ENCODE data around the gene VHLL. TPM values are rescaled to one million over a fixed set of nuclear protein-coding genes. Genes with fewer than 3 reads are reported as not detected.

VHLL gene
- total RNA-seq (2013), result 0.15 TPM
- polyA plus RNA-seq (not detected), polyA minus RNA-seq (not detected in 2 replicates), total RNA-seq (0 to 0.41 (median 0.04) reads per million in 11 experiments)

DNA sequence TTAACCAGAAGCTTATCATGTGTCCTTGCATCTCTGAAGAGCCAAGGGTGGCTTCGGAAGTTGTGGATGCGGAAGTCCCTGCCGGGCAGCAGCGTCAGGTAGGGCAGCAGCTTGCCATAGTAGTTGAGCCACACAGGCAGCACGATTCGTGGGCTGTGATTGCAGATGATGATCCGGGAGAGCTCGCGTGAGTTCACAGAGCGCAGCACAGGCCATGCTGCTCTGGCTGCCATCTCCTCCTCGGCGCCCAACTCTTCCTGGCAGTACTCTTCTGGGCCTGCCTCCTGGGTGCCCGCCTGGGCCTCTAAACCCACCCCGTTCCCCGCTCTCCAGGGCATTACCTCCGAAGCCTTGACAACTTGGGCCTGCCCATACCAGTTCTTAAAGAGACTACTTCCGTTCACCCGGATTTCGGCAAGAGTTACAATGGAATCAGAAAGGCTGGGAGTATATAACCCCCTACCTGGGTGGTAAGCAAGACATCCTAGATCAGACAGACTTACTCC lies at the start of gene VHLL:
TSS of gene VHLL (minus strand) at position 456 of the 506 bp plus-strand sequence. CDS start at position 338, 118 bp downstream.
- DNase-seq, result no peak
- H3K4me2 ChIP-seq (replicated peaks; ENCODE audit: extremely low read depth, low read length, poor library complexity, severe bottlenecking), result no peak within 1 kb of the TSS
- no peak within 1 kb of the TSS for H3K4me3 ChIP-seq (replicated peaks in 1 of 3; ENCODE audit: low read depth in 2 of 3, low read length in 3 of 3)
- peaks cover 19% of the 10 kb centered on the region for H3K4me1 Mint-ChIP-seq
- intact Hi-C loops (cut with micrococcal nuclease), result no loop called here
- peaks cover 6% of the 10 kb centered on the region for H4K20me1 ChIP-seq (ENCODE audit: insufficient read depth, low read length)
- H3K9ac ChIP-seq (ENCODE audit: insufficient read depth, low read length, poor library complexity, severe bottlenecking), result no peak within 1 kb of the TSS
- peaks cover 0 to 3% (median 2%) of the 10 kb centered on the region in 3 donors for H3K27me3 Mint-ChIP-seq (ENCODE audit: low read depth in 3 of 3)
- H3K9me3 Mint-ChIP-seq, result peaks cover 0 to 3% (median 0%) of the 10 kb centered on the region in 7 donors
- peaks cover 0 to 4% of the 10 kb centered on the region in 2 donors for H3K36me3 ChIP-seq (replicated peaks in 1 of 2; ENCODE audit: control insufficient read depth in 1 of 2, insufficient read depth in 2 of 2, low read length in 2 of 2)
- H3K4me3 Mint-ChIP-seq, result no peak within 1 kb of the TSS
- H2AFZ ChIP-seq (ENCODE audit: insufficient read depth, low read depth, low read length, poor library complexity, severe bottlenecking), result no peak within 1 kb of the TSS
- H3K27me3 ChIP-seq (ENCODE audit: control insufficient read depth in 2 of 2, insufficient read depth in 2 of 2, low read length in 2 of 2), result no peaks in the 10 kb centered on the region
- H3K27ac Mint-ChIP-seq, result no peak within 1 kb of the TSS
- H3K27ac ChIP-seq (ENCODE audit: low read depth in 1 of 2, low read length in 2 of 2), result no peak within 1 kb of the TSS
- peaks cover 6% of the 10 kb centered on the region for H3K79me2 ChIP-seq (ENCODE audit: insufficient read depth, low read length)
- peaks cover 16 to 19% of the 10 kb centered on the region in 2 donors for H3K4me1 ChIP-seq (ENCODE audit: control insufficient read depth in 1 of 2, insufficient read depth in 2 of 2, low read length in 2 of 2)
- 95% methylated on average over 17 of the region's 19 CpGs for WGBS (ENCODE audit: insufficient coverage)
- TF ChIP-seq, protein P1, sequence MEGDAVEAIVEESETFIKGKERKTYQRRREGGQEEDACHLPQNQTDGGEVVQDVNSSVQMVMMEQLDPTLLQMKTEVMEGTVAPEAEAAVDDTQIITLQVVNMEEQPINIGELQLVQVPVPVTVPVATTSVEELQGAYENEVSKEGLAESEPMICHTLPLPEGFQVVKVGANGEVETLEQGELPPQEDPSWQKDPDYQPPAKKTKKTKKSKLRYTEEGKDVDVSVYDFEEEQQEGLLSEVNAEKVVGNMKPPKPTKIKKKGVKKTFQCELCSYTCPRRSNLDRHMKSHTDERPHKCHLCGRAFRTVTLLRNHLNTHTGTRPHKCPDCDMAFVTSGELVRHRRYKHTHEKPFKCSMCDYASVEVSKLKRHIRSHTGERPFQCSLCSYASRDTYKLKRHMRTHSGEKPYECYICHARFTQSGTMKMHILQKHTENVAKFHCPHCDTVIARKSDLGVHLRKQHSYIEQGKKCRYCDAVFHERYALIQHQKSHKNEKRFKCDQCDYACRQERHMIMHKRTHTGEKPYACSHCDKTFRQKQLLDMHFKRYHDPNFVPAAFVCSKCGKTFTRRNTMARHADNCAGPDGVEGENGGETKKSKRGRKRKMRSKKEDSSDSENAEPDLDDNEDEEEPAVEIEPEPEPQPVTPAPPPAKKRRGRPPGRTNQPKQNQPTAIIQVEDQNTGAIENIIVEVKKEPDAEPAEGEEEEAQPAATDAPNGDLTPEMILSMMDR (IDR thresholded peaks at IDR 0.05), result no peak
- H3K36me3 Mint-ChIP-seq, result peaks cover 4 to 13% of the 10 kb centered on the region in 2 donors
- H3K9me3 ChIP-seq (replicated peaks in 1 of 2; ENCODE audit: control insufficient read depth in 1 of 2, insufficient read depth in 1 of 2, low read length in 2 of 2), result no peaks in the 10 kb centered on the region

DNA sequence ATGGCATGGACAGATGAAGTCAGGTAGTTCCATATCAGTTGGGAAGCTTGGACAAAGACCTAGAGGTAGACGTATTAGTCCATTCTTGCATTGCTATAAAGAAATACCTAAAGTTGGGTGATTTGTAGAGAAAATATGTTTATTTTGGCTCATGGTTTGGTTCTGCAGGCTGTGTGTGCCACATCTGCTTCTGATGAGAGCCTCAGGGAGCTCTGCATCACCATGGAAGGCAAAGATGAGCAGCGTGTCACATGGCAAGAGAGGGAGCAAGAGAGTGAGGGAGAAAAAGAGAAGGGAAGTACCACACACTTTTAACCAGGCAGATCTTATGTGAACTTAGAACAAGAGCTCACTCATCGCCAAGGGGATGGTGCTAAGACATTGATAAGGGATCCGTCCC lies 48.2 kb upstream of the VHLL start:
- Histone ChIP-seq H3K4me1 (ENCODE audit: control insufficient read depth in 1 of 2, insufficient read depth in 2 of 2, low read length in 2 of 2) (no peaks in the 10 kb centered on the region), H3K9me3 (replicated peaks in 1 of 2; ENCODE audit: control insufficient read depth in 1 of 2, insufficient read depth in 1 of 2, low read length in 2 of 2) (no peaks in the 10 kb centered on the region), H2AFZ (ENCODE audit: insufficient read depth, low read depth, low read length, poor library complexity, severe bottlenecking) (no peak overlapping the region), H3K27me3 (ENCODE audit: control insufficient read depth in 2 of 2, insufficient read depth in 2 of 2, low read length in 2 of 2) (peaks cover 8% of the 10 kb centered on the region in 2 donors), H3K79me2 (ENCODE audit: insufficient read depth, low read length) (no peaks in the 10 kb centered on the region), H4K20me1 (ENCODE audit: insufficient read depth, low read length) (no peaks in the 10 kb centered on the region), H3K27ac (ENCODE audit: low read depth in 1 of 2, low read length in 2 of 2) (no peak overlapping the region), H3K4me2 (replicated peaks; ENCODE audit: extremely low read depth, low read length, poor library complexity, severe bottlenecking) (no peak overlapping the region), H3K4me3 (replicated peaks in 1 of 3; ENCODE audit: low read depth in 2 of 3, low read length in 3 of 3) (no peak overlapping the region), H3K9ac (ENCODE audit: insufficient read depth, low read length, poor library complexity, severe bottlenecking) (no peak overlapping the region), H3K36me3 (replicated peaks in 1 of 2; ENCODE audit: control insufficient read depth in 1 of 2, insufficient read depth in 2 of 2, low read length in 2 of 2) (no peaks in the 10 kb centered on the region)
- WGBS (ENCODE audit: insufficient coverage), result 100% methylated on average over 1 of the region's 4 CpGs
- H3K4me1 Mint-ChIP-seq, result no peaks in the 10 kb centered on the region
- H3K27ac Mint-ChIP-seq, result no peak overlapping the region
- intact Hi-C loops (cut with micrococcal nuclease), result no loop called here
- no peak for DNase-seq
- H3K27me3 Mint-ChIP-seq (ENCODE audit: low read depth in 3 of 3), result peaks cover 11 to 25% (median 14%) of the 10 kb centered on the region in 3 donors
- no peaks in the 10 kb centered on the region for H3K36me3 Mint-ChIP-seq
- TF ChIP-seq, protein P1 (IDR thresholded peaks at IDR 0.05), result no peak
- H3K4me3 Mint-ChIP-seq, result no peak overlapping the region
- no peaks in the 10 kb centered on the region for H3K9me3 Mint-ChIP-seq
